OCI-M2 (cell line): Measurements from ENCODE around the gene ZNF805.
"Not testable (repeated sequence)": the region's sequence is repeated elsewhere in the genome, so short reads cannot be mapped to it uniquely, and the experiment has no call there.

Experiments used
- DNase-seq: peaks from one replicate; lab custom pipeline; 2025; ENCODE audit not compliant: unreplicated experiment; lab: John Stamatoyannopoulos, UW

ZNF805 gene

DNA sequence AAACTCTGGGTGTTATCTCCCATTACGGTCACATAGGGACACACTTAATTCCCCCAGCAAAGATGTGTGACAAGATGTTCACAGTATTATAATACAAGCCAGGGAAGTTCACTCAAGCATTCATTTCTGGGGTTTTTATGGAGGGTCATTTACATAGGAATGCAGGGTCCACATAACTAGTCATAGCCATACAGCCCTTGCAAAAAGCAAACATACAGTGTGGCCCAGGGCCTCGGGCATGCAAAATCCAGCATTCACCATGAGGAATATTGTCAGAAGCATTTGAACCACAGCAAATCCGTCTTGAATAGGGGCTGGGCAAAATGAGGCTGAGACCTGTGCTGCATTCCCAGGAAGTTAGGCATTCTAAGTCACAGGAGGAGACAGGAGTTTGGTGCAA is 26.9 kb downstream of the ZNF805 start:
- DNase-seq = no peak

DNA sequence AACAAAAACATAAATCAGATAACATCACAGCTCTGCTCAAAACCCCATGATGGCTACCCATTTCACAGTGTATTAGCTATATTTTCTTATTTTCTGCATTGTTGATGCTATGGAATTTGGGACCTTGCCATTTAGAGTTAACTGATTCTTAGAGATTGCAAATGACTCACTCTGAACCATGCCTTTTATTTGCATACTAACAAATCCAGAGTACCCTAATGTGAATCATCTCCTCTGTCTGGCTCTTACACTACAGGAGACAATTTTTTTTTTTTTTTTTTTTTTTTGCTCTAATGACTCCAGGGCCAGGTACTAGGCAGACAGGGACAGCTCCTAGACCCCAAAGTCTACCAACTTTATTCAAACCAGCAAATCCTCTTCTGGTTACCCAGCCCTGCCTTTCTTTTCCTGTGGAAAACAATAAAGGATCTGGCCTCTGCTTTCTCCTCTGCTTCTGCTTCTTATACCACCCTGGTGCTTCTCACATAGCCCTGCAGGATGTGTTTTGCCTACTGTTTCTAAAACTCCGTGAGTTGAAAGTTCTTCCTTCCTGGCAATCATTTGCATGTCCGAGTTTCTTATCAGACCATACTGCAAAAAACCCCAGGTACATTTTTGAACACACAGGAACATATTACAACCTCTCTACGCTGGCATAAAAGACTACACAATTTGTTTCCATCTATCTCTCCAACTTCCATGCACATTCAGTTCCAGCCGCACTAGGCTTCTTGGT is 29.3 kb downstream of the ZNF805 start:
- DNase-seq = no peak

DNA sequence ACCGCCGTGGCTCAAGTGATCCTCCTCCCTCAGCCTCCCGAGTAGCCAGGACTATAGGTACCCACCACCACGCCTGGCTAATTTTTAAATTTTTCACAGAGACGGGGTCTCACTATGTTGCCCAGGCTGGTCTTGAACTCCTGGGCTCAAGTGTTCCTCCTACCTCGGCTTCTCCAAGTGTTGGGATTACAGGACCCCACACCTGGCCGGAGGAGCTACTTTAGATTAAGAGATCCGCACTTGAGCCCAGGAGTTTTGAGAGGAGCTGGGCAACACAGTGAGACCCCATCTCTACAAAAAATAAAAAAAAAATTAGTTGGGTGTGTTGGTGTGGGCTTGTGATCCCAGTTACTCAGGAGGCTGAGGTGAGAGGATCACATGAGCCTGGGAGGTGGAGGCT is 30.8 kb downstream of the ZNF805 start:
- DNase-seq = no peak

DNA sequence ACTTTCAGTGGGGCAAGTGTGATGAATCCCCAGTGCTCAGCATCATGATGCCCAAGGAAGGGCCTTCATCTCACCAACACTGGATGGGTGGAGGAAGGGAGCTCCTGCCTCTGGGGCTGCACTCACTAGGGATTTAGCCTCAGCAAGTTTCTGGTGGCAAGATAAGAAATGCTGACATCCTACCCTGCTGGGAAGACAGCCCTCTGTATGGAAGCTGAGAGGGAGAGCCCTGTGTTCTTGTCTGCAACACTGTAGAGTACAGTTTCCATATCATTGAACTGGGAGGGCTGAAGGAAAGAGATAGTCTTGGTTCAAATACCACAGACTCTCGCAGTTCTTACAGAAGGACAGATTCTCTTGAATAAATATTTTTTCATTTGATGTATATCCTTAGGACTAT is 32.6 kb downstream of the ZNF805 start:
- peak; percentile 70 for DNase-seq

DNA sequence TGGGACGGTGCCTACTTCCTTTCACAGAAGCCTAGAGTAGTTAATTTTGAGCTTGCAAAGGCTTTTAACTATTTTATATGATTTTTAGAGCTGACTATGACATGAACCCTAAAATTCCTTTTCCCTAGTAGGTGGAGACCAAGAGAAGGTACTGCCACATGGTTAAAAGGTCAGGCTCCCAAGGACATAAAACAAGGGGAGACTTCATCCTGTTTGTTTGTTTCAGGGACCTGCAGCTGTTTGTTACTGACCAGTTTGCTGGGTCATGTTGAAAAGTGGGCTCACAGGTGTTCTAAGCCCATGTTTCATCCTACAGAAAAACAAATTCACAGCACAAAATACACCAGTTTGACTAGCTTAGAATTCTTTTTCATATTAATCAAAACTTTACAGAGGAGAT is 36.0 kb downstream of the ZNF805 start:
- no peak for DNase-seq

DNA sequence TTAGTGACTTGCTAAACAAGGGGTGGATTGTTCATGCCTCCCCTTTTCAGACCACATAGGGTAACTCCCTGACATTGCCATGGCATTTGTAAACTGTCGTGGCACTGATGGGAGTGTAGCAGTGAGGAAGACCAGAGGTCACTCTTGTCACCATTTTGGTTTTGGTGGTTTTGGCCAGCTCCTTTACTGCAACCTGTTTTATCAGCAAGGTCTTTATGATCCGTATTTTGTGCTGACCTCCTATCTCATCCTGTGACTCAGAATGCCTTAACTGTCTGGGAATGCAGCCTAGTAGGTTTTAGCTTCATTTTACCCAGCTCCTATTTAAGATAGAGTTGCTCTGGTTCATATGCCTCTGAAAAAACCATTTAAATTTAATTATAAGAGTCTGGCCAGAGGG is 38.0 kb downstream of the ZNF805 start:
- DNase-seq = not testable (repeated sequence)

DNA sequence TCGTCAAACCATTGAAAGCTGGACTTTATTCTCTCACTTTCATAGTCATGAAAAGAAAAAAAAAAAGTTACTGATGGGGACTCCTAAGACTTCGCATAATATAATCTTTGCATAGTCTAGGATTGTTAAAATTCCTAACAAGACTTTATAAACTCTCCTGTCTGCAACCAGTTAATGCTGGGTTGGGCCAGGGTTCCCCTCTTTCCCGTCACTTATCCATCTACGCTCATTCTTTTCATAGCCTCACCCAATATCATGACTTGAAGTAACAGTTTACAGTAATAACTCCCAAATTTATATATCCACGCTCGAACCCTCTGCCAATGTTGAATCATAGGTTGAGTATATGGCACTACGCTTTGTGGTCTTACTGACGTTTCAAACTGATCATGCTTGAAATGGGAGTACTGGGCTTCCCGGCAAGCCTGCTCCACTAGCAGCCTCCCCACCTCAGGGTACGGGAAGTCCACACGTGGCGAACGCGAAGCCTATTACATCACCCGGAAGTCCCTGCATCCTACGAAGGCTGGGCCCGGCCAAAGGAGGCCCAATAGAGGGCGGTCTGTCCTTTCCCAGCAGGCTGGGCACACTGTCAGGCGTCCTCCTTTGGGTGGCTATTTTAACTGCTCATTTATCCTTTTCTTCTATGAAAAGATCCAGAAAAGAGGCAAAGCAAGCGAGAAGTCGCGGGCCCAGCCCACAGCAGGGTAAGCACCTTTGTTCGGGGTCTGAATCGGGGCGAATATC is 39.2 kb downstream of the ZNF805 start:
- DNase-seq = peak; percentile 80

DNA sequence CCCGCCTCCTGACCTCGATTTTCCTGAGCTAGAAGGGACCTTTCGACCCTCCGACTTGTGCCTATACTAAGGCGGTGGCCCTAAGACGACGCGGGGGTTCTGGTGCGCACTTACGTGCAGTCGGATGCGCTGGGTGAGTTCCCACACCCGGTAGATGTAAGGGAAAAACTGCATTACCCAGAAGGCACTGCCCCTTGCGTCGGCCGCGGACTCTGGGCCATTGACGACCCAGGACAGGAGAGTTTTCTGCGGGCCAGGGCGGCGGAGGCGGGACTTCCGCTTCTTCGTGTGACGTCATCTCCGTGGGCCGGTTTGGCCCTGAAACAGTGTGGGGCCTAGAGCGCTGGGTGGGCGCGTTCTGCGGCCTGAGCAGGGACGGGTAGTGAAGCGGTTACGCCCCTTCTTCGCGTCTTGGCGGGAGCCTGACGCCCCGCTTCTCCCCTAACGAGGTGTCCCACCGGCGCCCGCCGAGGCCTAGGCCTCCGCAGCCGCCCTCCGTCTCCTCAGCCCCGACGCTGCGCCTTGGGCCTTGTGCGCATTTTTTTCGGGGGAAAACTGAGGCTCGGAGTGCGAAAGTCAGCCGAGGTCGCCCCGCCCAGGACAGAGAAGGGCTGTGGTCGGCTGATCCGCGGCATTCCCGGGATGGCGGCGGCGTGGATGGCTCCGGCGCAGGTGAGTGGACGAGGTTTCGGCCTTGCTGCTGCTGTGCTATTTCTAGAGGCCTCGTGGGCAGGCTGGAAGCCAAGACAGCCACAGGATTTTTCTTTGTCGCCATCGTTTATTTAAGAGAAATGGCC is 39.9 kb downstream of the ZNF805 start, which contains the start of gene ZNF460:
ZNF460 (plus strand) TSS at position 321 of the 797 bp plus-strand sequence; CDS start at position 643, 322 bp downstream.
- DNase-seq = peak; percentile 95

DNA sequence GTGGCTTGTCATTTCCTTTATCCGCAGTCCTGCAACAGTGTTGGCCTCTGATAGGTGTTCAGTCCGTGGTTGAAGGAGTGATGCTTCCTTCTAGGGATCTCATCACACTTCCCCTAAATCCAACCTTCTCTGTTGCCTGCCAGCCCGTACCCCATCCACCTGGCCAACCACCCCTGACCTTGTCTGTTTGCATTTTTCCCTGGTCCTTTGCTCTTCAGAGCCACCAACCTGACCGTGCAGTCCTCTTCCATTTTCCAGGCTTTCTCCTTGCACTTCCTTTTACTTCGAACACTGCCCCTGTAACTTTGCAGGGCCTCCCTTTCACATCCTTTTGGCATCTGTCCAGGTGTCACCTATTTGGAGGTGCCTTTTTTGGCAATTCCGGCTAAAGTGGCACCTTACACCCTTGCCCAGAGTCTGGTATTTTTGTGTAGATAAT is 40.5 kb downstream of the ZNF805 start:
- no peak for DNase-seq

DNA sequence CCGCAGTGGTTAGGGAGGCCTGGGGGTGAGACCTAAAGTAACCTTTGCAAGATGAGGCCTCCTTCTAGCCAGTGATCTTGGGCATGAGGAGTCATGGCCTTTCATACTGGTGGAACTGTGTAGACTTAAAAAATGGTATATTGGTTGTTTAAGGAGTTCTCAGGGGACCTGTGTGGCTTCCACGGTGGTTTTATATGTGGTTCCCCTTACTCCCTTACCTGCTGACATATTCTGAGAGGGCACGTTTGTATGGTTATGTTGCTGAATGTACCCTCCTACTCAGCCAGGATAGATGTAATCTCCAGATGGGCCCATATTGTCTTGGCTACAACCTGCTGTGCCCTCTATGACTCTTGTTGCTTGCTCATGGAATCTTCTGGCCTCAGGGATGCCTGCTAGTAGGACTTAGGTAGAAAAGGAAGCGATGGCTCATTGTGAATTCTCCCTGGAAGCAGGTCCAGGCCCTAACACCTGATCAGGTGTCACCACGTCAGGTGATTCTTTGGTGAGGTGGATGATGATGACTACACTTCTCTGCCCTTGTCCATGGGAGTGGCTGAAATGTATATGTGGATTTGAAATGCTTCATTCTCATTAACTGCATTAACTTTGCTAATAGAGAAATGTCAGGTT is 41.7 kb downstream of the ZNF805 start:
- DNase-seq = no peak

DNA sequence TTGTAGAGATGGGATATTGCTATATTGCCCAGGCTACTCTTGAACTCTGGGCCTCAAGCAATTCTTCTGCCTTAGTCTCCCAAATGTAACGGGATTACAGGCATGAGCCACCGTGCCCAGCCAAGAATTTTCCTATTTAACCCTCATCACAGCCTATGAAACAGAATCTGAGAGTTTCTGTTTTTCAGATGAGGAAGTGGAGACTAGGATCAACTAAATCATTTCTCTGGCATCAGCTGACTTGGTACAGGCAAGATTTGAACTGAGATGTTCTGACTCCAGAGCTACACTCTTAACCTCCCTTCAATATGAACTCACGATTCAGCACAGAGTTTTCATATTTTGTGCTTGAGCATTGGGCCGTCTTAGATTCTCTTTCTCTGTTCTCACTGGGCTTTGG is 47.9 kb downstream of the ZNF805 start:
- DNase-seq = no peak

DNA sequence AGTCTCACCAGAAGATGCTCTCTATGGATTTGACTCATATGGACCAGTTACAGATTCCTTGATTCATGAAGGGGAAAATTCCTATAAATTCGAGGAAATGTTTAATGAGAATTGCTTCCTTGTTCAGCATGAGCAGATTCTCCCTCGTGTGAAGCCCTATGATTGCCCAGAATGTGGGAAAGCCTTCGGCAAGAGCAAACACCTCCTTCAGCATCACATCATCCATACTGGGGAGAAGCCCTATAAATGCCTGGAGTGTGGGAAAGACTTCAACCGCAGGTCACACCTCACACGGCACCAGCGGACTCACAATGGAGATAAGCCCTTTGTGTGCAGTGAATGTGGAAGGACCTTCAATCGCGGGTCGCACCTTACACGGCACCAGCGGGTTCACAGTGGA is 50.5 kb downstream of the ZNF805 start:
- no peak for DNase-seq

DNA sequence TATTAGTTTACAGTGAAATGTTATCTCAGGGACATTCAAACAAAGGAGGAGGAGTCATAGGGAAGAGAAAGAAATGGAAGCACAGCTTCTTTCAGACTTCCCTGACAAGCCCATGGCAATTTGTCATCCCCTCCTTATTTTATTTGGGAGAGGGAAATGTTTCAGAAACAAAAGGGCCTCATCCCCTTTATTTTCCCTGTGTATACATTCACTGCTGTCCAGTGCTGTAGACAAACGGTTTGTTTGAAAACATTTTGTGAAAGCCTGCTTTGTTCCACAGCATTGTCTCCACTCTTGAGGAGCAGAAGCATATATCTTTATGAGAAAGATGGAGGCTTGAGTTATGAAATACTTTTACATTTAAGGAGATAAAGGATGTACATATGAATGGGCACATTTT is 52.1 kb downstream of the ZNF805 start:
- DNase-seq = no peak

DNA sequence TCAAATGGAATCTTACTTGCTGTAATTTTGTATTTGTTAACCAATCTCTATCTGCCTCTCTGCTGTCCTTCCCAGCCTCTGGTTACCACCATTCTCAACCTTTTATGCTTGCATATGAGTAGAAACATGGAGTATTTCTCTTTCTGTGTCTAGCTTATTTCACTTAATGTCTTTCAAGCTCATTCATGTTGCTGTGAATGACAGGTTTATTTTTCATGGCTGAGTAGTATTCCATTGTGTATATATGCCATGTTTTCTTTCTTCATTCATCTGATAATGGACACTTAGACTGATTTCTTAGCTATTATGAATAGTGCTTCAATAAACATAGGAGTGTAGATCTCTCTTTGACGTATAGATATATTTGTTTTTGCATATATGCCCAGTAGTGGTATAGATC is 53.3 kb downstream of the ZNF805 start:
- DNase-seq = no peak

DNA sequence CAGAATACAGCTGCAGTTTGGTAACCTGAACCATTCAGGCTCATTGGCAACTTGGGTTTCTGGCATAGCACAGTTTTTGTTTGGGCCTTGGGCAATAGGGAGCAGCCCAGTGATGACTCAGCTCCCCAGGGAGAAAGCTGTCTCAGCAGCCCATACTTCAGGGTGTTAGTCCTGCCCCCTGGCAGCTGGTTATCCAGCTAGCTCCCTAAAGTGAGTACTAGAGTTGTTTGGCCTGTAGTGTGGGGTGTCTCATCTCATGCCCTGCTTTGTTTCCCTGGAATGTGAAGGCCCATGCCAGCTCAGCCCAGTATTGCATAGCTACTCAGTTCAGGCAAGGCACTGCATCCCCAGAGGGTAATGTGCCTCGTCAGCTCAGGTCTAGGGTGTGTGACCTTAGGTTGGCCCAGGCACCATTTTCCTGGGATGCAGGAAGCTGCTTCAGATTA is 61.6 kb downstream of the ZNF805 start:
- no peak for DNase-seq

DNA sequence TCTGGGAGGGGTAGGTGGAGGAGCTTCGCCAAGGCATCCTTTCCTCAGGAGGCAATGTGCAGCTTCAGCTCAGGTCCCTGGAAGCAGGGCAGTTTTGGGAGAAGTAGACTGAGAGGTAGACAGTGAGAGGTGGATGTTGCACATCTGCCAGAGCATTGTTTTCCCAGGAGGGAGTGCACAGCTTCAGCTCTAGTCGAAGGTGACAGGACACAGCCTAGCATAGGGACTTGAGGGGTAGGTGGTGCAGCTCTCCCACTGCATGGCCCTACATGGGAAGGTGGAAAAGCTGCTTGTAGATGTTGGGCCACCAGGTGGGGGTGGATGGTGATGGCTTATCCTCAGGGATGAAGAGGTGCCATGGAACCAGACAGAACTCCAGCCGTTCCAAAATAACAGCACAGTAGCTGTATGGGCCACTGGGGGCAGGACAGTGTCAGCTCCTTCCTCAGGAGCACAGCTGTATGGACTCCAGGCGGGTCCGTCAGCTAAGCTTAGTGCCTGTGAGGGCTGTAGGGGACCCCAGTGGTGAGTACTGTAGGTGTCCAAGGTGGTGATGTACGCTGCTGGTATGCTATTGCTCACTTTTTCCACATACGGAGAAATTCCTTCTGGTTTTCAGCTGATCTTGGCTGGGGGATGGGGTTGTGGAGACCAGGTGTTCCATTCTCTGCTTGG is 62.4 kb downstream of the ZNF805 start:
- no peak for DNase-seq
